Uterus (tissue), 4 donors: ENCODE results near the gene NDST4. TPM values are rescaled to one million over a fixed set of nuclear protein-coding genes. Genes with fewer than 3 reads are reported as not detected.

Source experiments
- DNase-seq, 2 donors: peaks; one replicate each; pipeline ENCODE4 v3.0.0-alpha.2; 2019 to 2020
- H3K27ac ChIP-seq, 2 donors: fragments of 200-600 bp; sonication (generic); 1 replicate in 1 of 2; 2 replicates in 1 of 2; pipeline ENCODE4 v1.5.1; 2016 to 2018
- H3K27me3 ChIP-seq, 2 donors: fragments of 200-600 bp; sonication (generic); one replicate each; pipeline ENCODE4 v1.5.1; 2018 to 2019; ENCODE audit warnings: control low read depth in 1 of 2
- H3K36me3 ChIP-seq, 2 donors: fragments of 200-600 bp; sonication (generic); one replicate each; pipeline ENCODE4 v1.5.1; 2019; ENCODE audit warnings: control low read depth in 1 of 2
- H3K4me1 ChIP-seq, 2 donors: fragments of 200-600 bp; sonication (generic); one replicate each; pipeline ENCODE4 v1.5.1; 2018 to 2019; ENCODE audit warnings: control low read depth in 1 of 2
- H3K4me3 ChIP-seq, 2 donors: fragments of 200-600 bp; sonication (generic); 1 replicate in 1 of 2; 2 replicates in 1 of 2; pipeline ENCODE4 v1.5.1; 2018 to 2019; ENCODE audit warnings: mild to moderate bottlenecking in 1 of 2
- H3K9me3 ChIP-seq, 2 donors: fragments of 200-600 bp; sonication (generic); one replicate each; pipeline ENCODE4 v1.5.1; 2019; ENCODE audit warnings: control low read depth in 1 of 2
- POLR2A ChIP-seq, 2 donors: fragments of 450-650 bp; IDR thresholded peaks; one replicate each; pipeline ENCODE4 v1.6.1; 2016; ENCODE audit warnings: antibody characterized with exemption in 2 of 2, mild to moderate bottlenecking in 1 of 2, moderate library complexity in 1 of 2
- intact Hi-C: fragments of 100-400 bp; cut with DNase I; formaldehyde crosslinking; loops from one replicate; pipeline ENCODE4 v1.15.1; 2023; ENCODE audit warnings: low total_unique reads
- total RNA-seq, 4 donors: library from RNA; depleted of rRNA in 3 of 4; stranded (reverse); fragments of >200 nt in 3 of 4; gene quantifications; one replicate each; pipeline versions ENCODE4 v1.1.0 to v1.2.4, GENCODE V29; 2014 to 2023
- TF ChIP-seq, protein P1 (sequence below), 4 experiments: fragments of 200-600 bp in 2 of 4; fragments of 450-650 bp in 2 of 4; sonication (generic) in 2 of 4; IDR thresholded peaks; one replicate each; pipeline ENCODE4 v1.5.1; 2016 to 2019; ENCODE audit warnings: antibody characterized with exemption in 4 of 4, mild to moderate bottlenecking in 2 of 4, moderate library complexity in 1 of 4
- donor health status: DM: yes; HTN: yes; CAD: no.

The NDST4 gene
- total RNA-seq = 1 to 10 TPM in 2 of 4 donors, not detected in 2; 1.5 to 7.4 TPM

- H3K9me3 ChIP-seq = no peaks in the 10 kb centered on the region
- TF ChIP-seq, protein P1, sequence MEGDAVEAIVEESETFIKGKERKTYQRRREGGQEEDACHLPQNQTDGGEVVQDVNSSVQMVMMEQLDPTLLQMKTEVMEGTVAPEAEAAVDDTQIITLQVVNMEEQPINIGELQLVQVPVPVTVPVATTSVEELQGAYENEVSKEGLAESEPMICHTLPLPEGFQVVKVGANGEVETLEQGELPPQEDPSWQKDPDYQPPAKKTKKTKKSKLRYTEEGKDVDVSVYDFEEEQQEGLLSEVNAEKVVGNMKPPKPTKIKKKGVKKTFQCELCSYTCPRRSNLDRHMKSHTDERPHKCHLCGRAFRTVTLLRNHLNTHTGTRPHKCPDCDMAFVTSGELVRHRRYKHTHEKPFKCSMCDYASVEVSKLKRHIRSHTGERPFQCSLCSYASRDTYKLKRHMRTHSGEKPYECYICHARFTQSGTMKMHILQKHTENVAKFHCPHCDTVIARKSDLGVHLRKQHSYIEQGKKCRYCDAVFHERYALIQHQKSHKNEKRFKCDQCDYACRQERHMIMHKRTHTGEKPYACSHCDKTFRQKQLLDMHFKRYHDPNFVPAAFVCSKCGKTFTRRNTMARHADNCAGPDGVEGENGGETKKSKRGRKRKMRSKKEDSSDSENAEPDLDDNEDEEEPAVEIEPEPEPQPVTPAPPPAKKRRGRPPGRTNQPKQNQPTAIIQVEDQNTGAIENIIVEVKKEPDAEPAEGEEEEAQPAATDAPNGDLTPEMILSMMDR (IDR thresholded peaks at IDR 0.05) = no peak
- TF ChIP-seq POLR2A (IDR thresholded peaks at IDR 0.05) = no peak
- no peak for DNase-seq
- no peak within 1 kb of the TSS for H3K27ac ChIP-seq
- H3K27me3 ChIP-seq = no peaks in the 10 kb centered on the region
- peaks cover 0 to 4% of the 10 kb centered on the region in 2 donors for H3K36me3 ChIP-seq
- H3K4me3 ChIP-seq = peak within 1 kb of the TSS; percentile 3 to 17
- intact Hi-C loops = no loop called here
- no peaks in the 10 kb centered on the region for H3K4me1 ChIP-seq
These were observed at the start of gene NDST4 for GRCh38 chr4:115113506-115114106. NDST4 (minus strand) TSS chr4:115113620; CDS start chr4:115077036, 36,584 bp downstream.

DNA sequence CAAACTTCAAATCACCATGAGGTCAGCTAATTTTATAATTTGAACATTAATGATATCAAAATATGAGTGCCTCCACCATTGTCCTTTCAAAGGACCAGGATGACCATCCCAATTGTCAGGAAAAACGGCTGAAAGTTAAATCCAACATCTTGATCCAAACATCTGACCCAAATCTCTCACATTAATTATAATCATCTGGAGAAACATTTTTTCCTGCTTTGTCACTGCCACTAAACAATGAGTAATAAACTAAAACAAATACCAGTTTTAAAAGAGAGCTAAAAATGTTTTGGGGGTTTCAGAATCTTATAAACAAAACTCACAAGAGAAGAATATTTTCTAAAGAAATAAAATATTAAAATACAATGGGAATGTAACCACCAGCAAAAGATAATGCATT, 45.7 kb upstream of the NDST4 start:
- intact Hi-C loops = no loop called here
- no peaks in the 10 kb centered on the region for H3K4me1 ChIP-seq
- no peak for TF ChIP-seq POLR2A (IDR thresholded peaks at IDR 0.05)
- TF ChIP-seq, protein P1 (IDR thresholded peaks at IDR 0.05) = no peak
- H3K36me3 ChIP-seq = no peaks in the 10 kb centered on the region
- no peak for DNase-seq
- H3K27ac ChIP-seq = no peak overlapping the region
- no peaks in the 10 kb centered on the region for H3K27me3 ChIP-seq
- H3K4me3 ChIP-seq = no peak overlapping the region
- H3K9me3 ChIP-seq = no peaks in the 10 kb centered on the region

DNA sequence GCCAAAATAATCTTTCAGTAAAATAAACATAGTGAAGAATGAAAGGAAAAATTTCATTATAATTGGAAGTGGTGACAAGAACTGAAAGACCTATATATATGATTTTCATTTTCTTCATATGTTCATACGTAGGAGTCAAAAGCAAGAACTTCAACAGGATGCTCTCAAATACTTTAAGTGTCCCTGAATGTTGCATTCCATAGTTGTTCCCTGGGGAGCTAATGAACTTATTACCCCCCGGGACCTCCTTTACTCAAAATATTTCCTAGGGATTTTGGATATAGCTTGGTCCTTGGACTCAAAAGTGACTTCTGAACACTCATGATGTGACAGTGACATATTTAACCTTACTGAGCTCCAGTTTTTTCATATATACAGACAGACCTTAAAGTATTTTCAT, 44.9 kb upstream of the NDST4 start:
- H3K36me3 ChIP-seq = no peaks in the 10 kb centered on the region
- intact Hi-C loops = no loop called here
- no peak for DNase-seq
- no peaks in the 10 kb centered on the region for H3K4me1 ChIP-seq
- no peak for TF ChIP-seq POLR2A (IDR thresholded peaks at IDR 0.05)
- TF ChIP-seq, protein P1 (IDR thresholded peaks at IDR 0.05) = no peak
- H3K9me3 ChIP-seq = no peaks in the 10 kb centered on the region
- H3K4me3 ChIP-seq = no peak overlapping the region
- no peak overlapping the region for H3K27ac ChIP-seq
- no peaks in the 10 kb centered on the region for H3K27me3 ChIP-seq

- Histone ChIP-seq H3K27me3 (no peaks in the 10 kb centered on the region), H3K9me3 (no peaks in the 10 kb centered on the region), H3K4me3 (no peak overlapping the region), H3K36me3 (no peaks in the 10 kb centered on the region), H3K27ac (no peak overlapping the region), H3K4me1 (no peaks in the 10 kb centered on the region)
- no peak for TF ChIP-seq POLR2A (IDR thresholded peaks at IDR 0.05)
- TF ChIP-seq, protein P1 (IDR thresholded peaks at IDR 0.05) = no peak
- intact Hi-C loops = no loop called here
- no peak for DNase-seq
These were observed 41.4 kb upstream of the NDST4 start for GRCh38 chr4:115154826-115155225.

DNA sequence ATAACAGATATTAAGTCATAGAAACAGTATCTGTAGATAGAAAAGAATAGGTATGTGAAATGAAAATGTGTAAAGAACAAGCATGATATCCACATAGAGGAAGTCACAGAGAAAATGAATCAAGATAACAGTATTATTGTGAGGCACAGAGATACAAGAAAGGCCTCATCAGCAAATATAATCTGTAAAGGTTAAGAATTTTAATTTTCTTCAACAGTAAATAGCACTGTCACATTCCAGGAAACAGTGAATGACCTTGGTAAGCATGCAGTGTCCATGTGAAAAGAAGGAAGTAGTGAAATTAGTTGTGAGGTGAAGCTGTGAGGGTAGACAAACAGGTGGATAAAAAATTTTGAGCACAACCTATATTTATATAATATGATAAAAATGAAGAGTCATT, 39.5 kb upstream of the NDST4 start:
- Histone ChIP-seq H3K27me3 (no peaks in the 10 kb centered on the region), H3K36me3 (no peaks in the 10 kb centered on the region), H3K27ac (no peak overlapping the region), H3K9me3 (no peaks in the 10 kb centered on the region), H3K4me3 (no peak overlapping the region), H3K4me1 (no peaks in the 10 kb centered on the region)
- DNase-seq = no peak
- TF ChIP-seq, protein P1 (IDR thresholded peaks at IDR 0.05) = no peak
- TF ChIP-seq POLR2A (IDR thresholded peaks at IDR 0.05) = no peak
- intact Hi-C loops = no loop called here
